Inferior parietal cortex (tissue), 1 donor: ENCODE measurements around the gene LRCH1.

Experiments used
- DNase-seq: peaks from one replicate; pipeline ENCODE4 v3.0.0-alpha.2; 2016; ENCODE audit errors: extremely low spot score

The LRCH1 gene

DNA sequence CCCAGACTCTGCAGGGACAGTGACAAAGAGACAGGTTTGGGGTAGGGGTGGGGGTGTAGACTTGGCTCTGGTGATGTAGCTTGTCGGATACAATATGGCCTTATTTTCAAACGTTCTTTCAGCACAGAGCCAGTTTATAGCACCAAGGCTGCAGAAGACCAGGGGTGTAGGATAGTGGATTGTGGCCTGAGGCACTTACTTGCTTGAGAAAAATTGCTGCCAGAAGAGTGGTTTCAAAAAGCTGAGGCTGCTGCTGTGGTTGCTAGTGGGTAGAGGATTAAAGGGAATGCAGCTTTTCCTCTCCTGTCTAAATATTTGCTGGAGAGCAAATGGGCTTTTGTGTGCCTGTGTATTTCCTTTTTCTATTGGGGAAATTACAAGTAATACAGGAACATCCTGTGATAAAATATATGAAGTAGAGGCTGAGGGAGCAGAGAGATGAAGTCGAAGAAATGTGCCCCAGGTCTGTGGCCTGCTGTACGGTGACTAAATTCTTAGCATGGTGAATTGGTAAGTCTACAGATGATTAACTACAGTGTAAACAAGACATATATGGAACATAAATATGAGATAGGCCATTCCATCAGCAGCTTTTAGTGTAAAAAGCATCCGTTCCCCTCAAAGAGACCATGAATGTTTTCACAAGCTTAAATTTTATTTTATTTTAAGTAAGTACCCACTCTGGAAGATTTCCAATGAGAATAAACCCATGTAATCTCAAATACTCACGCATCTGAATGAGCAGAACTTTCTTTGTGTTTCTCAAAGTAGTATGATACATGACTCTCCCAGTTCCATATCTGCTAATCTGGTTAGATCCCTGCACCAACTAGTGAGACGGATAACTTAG lies 112.9 kb downstream of the LRCH1 start:
- DNase-seq, result no peak

DNA sequence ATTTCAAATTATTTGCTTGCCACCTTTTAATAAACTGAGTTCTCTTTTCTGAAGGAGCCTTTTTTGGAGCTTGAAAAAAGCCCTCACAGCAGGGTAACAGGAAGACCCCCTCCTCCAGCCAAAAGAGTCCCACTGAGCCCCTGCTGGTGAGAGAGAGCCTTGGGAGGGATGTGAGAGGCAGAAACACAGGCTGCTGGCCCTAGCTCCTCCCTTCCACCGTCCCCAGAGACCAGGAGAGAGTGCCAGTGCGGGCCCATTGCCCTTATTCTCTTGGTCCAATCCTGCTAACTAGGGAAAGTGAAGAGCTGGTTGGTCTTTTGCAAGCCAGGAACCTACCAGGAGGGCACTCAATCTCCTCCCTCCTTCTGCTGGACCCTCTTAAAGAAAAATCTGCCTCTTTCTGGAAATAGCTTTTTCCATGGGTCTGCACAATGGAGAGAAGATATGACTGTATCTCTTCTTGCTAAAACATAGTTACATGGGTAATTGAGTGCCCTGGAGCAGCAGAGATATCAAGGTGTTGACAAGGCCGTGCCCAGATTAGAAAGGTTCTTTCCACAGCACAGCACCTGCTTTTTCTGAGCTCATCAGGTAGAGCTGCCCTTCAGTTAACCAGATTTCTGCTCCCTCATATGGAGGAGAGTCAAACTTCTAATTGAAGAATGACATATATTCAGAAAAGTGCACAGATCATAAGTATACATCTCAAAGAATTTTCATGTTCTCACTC lies 113.9 kb downstream of the LRCH1 start:
- no peak for DNase-seq

DNA sequence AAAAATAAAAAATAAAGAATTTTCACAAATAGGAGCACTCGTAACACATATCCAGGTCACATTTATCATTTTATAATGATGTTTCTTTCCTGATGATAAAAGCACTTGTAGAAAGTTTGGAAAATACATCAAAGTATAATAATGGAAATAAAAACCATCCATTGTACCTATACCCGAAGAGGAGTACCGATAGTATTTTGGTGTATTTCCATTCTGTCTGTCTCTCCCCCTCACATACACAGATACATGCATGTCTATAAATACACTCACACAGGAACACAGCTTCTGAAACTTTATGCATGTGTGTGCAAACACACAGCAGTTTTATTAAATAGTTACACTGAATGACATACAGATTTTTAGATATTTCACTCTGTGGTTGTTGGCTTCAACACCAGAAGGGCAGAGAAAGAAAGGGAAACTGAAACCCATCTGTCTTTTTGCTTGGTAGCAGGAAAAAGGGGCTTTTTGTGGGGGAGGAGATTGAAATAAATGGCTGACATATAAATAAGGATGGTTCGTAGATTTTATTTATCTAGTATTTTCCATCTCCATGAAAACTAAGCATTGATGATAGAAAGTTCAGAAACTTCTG lies 114.8 kb downstream of the LRCH1 start:
- no peak for DNase-seq

DNA sequence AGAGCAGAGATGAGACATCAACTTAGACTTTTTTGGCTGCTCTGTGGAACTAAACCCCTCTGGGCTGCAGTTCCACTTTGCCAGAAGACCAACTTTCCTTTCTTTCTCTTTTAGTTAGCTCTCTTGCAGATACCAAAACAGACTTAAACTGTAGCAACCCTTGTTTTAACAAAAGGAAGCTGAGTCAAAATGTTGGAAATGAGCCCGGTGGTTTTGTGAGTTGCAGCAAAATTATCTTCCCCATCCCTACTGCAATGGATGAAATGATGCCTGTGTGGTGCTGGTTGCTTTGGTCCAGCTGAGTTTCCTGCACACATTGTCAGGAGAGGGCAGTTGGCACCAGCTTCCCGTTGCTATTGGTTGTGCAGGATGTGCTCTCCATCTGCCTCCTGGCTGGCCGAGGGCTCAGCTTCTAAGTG lies 115.3 kb downstream of the LRCH1 start:
- peak; percentile 24 for DNase-seq

DNA sequence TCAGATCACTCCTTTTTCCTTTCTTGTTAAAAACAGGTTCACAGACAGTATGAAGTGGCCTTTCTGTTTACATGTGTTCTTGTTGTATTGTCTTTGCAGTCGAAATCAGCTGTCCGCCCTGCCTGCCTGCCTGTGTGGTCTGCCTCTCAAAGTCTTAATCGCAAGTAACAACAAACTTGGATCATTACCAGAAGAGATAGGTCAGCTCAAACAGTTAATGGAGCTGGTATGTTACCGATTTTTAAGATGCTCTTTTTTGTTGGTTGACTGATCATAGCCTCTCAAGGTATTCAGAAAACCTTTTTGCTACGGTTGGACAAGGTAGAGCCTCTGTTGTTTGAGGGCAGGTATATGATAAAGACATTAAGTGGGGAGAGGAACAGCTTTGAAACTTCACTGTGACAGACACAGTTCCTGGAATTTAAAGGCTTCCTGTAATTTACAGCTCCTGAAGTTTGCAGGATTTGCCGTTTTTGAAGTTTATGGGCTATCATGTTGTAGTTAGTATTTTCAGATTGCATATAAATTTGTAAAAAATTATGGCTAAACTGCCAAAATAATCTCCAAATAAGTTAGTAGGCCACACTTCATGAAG lies 116.1 kb downstream of the LRCH1 start:
- no peak for DNase-seq

DNA sequence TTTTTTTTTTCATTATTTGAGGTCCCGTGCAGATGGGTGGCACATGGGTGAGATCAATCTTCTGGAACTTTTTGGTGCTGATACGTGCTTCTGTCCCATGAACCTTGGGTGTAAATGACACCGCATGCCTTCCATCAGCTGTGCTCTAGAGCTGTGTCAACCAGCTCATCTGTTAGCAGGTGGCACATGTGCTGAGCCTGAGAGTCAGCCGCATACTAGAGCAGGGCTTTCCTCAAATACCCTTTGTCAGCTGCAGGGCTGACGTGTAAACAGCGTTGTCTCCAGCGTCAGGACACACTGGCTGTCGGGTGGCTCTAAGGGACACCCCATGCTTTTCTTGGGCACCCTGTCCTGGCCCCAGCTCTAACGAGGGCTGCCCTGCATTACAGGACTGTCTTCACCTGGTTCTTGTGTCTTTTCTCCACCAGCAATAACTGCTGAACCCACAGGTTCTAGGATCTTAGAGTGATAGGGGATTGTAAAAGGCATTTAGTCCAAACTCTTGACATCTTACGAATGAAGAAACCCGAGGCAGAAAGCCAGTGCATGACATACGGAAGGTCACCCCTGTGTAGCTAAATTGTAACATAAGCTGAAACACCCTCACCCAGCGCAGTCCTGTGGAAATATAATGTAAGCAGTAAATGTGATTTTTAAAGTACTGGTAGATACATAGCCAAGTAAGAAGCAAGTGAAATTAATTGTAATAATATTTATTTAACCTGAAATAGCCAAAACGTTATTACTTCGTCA lies 119.5 kb downstream of the LRCH1 start:
- DNase-seq, result no peak

DNA sequence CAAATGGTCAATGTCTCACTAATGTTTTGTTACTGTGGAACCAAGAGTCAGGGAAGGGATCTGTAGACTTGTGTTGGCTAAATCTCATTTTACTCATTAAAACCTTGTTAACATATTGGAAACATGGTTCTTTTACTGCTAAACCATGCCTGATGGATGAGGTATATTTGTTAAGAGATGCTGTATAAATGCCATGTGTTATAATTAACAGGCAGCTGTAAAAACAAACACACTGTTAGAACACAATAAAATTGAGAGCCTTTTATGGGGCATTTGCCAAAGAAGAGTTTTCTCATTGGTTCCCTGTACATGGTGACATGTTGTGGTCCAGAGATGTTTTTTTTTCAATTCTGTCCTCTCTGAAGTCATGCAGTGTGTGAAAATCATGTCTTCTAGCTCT lies 122.0 kb downstream of the LRCH1 start:
- DNase-seq, result no peak

DNA sequence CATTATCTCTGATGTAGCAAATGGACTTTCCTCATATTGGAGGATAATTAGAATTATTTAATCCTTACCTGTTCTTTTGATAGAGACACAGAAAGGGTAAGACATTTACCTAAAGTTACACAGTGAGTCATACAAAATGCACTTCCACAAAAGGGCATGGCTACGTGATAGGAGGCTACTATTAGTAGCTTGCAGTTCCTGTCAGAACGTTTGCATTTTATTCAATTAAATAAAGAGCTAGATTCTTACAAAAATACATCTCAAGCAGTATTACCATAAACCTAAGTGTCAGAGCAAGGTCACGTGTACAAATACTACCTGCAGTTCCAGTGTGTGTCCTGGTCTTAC lies 123.4 kb downstream of the LRCH1 start:
- no peak for DNase-seq

DNA sequence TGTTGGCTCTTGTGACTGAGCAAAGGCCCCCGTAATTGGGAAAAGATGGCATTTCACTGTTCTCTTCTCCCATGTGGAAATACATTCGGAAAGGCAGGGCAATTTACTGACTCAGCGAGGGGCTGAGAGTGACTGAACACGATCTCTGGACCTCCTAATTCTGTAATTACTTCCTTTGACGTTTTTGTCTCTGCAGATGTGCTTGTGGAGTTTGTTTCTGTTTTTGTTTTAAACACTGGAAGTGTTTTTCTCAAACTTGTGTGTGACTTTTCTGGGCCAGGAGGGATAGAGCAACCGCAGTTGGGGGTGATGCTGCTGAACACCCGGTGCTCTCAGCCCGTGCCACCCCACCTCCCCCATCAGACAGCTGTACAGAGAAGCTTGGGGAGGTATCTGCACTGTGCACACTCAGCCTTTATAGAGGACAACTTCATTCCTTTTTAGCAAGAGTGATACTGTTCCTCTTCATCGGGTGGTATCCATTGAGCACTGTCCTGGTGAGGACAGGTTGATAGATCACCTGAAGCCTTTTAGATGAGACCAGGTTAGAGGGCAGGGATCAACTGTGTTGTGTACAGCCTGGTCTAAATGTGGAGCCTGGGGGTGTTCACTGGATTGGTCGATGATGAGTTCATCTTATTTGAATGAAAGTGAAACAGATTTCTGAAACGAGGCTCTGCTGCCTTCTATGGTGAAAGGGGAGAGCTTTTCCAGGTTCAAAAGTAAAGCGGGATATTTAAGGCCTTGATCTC lies 126.6 kb downstream of the LRCH1 start:
- DNase-seq, result no peak

DNA sequence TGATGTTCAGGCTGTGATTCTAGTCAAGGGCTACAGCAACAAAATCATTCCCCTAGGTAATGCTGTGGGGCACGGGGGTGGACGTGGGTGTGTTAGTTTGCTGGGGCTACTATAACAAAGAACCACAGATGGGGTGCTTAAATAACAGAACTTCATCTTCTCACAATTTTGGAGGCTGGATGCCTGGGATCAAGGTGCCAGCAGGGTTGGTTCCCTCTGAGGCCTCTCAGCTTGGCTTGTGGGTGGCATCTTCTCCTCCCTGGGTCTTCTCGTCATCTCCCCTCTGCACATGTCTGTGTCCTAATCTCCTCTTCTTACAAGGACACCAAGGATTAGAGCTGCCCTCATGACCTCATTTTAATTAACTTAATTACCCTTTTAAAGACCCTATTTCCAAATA lies 129.0 kb downstream of the LRCH1 start:
- no peak for DNase-seq

DNA sequence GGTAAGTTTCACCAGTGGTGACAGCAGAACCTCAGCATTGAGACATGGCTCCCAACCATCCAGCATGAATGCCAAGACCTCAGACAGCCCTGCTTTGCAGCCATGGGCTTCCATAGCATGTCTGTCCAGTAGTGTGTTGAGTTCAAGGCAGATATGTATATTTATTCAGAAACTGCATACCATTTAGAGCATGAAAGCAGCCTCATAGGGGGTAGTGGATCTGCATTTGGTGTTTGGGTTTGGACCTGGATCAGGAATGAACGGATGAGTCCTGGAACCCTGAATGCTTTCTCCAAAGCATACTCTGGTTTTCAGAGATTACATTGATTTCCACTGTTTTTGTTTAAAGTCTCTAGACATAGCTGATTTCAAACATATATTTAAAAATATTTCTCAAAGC lies 129.7 kb downstream of the LRCH1 start:
- DNase-seq, result no peak

DNA sequence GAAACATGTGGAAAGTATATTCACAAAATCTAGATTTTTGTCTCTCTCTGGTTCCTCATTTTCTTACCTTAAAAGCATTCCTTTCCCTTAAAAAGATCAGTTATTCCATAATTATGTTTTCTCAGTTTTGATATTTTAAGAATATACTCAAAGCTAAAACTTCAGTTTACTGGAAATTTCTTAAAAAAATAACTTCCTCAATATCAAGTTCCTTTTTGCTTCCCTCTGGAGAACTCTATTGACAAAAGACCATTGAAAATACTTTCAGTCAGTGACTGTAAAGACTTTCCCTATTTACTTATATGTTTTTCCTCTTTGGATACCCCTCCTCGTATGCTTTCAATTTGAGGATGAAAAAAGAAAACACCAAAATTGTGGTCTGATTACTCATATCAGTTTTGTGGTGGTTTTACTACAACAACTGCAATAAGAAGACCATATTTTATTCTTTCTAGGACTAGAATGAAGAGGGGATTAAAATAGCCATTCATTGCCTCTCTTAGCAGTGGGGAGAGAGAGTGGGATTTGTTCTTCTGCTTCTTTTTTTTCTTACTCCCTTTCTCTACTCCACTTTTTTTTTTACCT lies 130.8 kb downstream of the LRCH1 start:
- DNase-seq, result no peak

DNA sequence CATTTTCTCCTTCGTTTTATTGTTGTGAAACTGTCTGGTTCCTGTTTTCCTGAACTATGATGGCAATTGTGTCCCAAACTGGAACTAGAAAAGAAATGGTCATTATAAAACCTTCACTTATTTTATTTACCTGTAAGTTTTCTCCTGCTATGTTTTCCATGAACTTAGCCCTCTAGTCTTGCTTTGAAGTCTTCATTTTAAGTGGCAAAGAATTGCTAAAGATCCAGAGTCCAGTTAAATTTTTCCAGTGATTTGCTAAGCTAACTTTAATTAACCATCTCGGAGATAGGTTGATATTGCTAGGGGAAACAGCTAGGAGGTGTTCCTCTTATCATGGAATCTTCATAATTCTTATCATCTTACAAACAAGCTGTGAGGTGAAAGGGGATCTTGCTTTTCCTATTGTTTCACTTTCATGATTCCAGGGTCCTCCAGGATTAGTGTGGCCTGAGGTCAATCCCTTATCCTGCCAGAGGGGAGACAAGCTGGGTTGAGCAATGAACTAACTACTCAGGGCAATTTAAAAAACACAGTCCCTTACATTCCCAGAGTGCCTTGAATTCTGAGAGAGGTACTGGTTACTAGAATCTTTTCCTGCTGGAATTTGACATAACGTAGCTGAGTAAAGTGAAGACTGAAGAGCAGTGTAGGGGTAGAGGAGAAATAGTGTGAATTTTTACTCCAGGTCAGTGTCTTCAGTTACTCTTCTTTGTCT lies 131.5 kb downstream of the LRCH1 start:
- DNase-seq, result no peak

DNA sequence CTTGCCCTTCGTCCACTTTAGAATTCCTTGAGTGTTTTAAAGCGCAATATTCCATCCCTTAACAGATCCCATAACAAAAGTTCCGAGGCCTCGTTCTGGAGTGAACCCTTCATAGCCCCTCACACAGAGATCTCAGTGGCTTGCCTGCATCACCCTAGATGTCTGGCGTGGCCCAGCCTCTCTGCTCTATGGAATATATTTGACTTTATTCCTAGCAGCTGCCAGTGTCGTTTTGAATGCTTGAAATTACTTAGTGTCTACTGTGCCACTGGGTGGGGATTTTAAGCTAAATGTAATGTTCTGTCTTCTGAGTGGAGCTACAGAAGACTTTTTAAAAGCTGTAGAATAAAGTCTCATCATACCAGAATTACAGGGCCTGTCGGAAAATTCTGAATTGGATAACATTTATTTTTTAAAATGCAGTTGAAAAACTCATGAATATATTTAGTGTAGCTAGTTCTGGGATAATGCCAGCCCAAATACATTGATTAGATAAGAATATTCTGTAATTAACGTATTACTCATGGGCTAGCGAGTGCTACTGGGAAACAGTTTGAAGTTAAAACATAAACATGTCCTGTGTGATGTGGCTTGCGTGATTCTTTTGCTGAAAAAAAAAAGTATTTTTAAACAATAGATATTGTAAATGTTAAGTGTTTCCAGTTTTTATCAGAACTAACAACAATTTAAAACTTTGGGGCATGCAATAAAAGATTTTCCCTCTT lies 132.2 kb downstream of the LRCH1 start:
- no peak for DNase-seq

DNA sequence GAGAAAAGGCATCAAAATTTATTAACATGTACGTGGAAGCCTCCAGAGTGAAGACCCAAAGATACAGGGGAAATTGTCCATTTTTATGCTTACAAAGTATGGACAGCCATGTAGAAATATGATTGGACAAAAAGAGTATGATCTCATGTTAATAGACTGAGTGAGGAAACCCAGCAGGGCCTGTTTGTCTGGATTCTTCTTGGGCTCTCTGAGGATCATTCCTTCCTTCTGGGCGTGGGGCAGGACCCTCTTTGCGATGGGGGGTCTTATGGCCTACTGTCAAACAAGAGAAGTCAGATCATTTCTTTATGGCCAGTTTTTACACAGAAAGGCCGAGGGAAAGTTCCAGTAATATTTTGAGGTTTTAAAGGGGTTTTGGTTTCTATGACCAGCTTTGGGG lies 133.2 kb downstream of the LRCH1 start:
- no peak for DNase-seq

DNA sequence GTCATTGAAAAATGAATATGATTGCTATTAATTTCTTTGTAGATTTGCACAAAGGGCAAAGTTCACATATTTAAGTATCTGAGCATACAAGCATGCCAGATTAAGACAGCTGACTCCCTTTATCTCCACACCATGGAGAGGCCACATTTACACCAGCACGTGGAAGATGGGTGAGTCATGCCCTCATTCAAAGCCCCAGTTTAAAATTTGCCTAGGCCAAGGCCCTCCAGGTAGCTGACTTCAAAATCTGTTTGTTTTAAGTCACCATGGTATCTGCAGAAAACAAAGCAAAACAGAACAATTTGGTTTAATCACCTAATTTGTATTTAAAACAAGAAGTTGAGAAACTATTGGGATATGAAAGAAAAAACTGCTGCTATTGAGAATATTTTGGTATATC lies 134.8 kb downstream of the LRCH1 start:
- DNase-seq, result no peak

DNA sequence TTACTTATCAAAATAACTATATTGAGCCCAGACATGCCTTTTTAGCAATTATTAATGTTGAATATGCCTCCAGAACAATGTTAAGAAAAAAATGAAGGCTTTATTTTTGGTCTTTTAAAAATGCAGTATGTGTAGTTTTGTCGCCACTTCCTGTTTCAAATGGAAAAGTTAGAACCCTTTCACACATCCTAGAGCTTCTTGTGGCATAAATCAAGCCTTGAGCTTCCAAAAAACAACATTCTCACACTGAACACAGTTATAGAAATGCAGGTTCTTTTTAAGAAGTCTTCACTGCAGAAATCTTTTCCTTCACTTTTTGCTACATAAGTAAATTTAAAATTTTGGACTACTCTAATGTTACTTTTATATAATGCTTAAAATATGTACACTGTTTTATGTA lies 135.3 kb downstream of the LRCH1 start:
- DNase-seq, result no peak

DNA sequence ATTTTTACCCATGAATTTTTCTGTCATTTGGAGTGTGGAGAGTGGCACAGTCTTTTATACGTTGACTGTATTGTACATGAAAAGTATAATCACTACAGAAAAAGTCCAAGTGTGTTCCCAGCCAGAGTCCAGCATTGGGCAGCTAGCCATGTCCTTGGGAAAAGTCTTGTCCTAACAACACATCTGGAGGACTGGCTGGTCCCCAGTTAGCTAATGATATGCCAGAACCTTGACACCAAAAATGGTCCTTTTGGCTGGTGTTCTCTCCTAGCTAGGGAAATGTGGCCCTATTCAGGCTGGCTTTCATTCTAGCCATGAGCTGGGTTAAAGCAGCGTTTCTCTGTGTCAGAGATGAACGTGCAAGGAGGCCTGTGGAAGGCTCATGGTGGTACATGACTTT lies 145.0 kb downstream of the LRCH1 start:
- no peak for DNase-seq

DNA sequence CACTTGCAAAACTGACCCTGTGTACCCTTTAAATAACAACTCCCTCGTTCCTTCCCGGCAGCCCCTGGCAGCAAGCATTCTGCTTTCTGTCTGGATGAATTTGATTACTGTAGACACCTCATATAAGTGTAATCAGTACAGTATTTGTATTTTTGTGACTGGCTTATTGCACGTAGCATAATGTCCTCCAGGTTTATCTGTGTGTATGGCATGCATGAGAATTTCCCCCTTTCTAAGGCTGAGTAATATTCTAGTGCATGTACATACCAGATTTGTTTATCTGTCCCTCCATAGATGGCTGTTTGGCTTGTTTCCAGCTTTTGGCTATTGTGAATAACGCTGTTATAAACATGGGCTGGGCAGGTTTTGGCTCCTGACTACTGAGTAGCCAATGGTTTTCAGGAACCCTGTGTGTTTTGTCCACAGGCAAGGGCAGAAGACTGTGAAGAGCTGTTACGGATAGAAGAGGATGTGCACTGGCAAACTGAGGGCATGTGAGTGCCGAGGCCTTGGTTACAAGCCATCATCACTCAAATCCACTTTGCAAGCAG lies 146.0 kb downstream of the LRCH1 start:
- no peak for DNase-seq
